Fibroblast of mammary gland (primary cell): ENCODE data around the gene PIGA.
A peak's percentile ranks its signal among the peaks of the same experiment; 100 is the strongest.

Source experiments
- DNase-seq: peaks from one replicate; pipeline ENCODE4 v3.0.0-alpha.2; 2010; ENCODE audit warnings: low read depth
- H3K4me3 ChIP-seq: 2 replicates; pipeline ENCODE4 v1.5.1; 2011; ENCODE audit warnings: low read depth, mild to moderate bottlenecking, low read length, moderate library complexity; ENCODE audit not compliant: control insufficient read depth
- CTCF ChIP-seq: conservative IDR thresholded peaks from 2 replicates; pipeline ENCODE4 v1.5.1; 2011; ENCODE audit warnings: low read depth, low read length, inconsistent platforms; ENCODE audit not compliant: control insufficient read depth, insufficient read depth

Gene PIGA

GRCh38 chrX:15359701-15360100 lies 24.4 kb upstream of the PIGA start:
- TF ChIP-seq CTCF = no peak
- H3K4me3 ChIP-seq = no peak overlapping the region
- DNase-seq = peak; percentile 20

GRCh38 chrX:15358533-15358932 lies 23.2 kb upstream of the PIGA start:
- no peak for TF ChIP-seq CTCF
- DNase-seq = no peak
- no peak overlapping the region for H3K4me3 ChIP-seq

- DNase-seq = peak; percentile 83
- no peak for TF ChIP-seq CTCF
- no peak overlapping the region for H3K4me3 ChIP-seq
Measured at GRCh38 chrX:15356444-15356843, 21.1 kb upstream of the PIGA start.

GRCh38 chrX:15350329-15350996 lies 15.1 kb upstream of the PIGA start:
- no peak overlapping the region for H3K4me3 ChIP-seq
- DNase-seq = no peak
- TF ChIP-seq CTCF = no peak

GRCh38 chrX:15349046-15349445 lies 13.7 kb upstream of the PIGA start:
- TF ChIP-seq CTCF = peak; percentile 66
- DNase-seq = peak; percentile 79
- no peak overlapping the region for H3K4me3 ChIP-seq

- H3K4me3 ChIP-seq = no peak overlapping the region
- TF ChIP-seq CTCF = no peak
- no peak for DNase-seq
Measured at GRCh38 chrX:15345976-15346375, 10.7 kb upstream of the PIGA start.

- DNase-seq = no peak
- no peak overlapping the region for H3K4me3 ChIP-seq
- TF ChIP-seq CTCF = no peak
Measured at GRCh38 chrX:15344106-15344505, 8.8 kb upstream of the PIGA start.
